ENCODE results near the gene RNU1-3. TPM values are rescaled to one million over a fixed set of nuclear protein-coding genes. Genes with fewer than 3 reads are reported as not detected.
"Not testable (repeated sequence)": the region's sequence is repeated elsewhere in the genome, so short reads cannot be mapped to it uniquely, and the experiment has no call there.

The RNU1-3 gene
- total RNA-seq, 1 experiment from 2014 or later, result 1,866 TPM

- CTCF ChIA-PET; intact Hi-C loops (cut with micrococcal nuclease; ENCODE audit: unreplicated experiment); H3K4me3 ChIP-seq (ENCODE audit: low read depth, low read length, poor library complexity, severe bottlenecking); H3K27ac ChIP-seq (ENCODE audit: low read depth, low read length, poor library complexity, severe bottlenecking); POLR2A ChIA-PET (ENCODE audit: low non-redundant PET); H3K36me3 ChIP-seq (ENCODE audit: insufficient read depth, low read length, poor library complexity, severe bottlenecking); H3K27me3 ChIP-seq (replicated peaks; ENCODE audit: insufficient read depth, low read depth, low read length, poor library complexity); BruUV-seq (replicated peaks); DNase-seq (ENCODE audit: low spot score); H3K9me3 ChIP-seq (ENCODE audit: low read depth, low read length, poor library complexity, severe bottlenecking): not testable (repeated sequence)
- peaks cover 12% of the 10 kb centered on the region for H3K4me1 ChIP-seq (ENCODE audit: insufficient read depth, low read length, poor library complexity, severe bottlenecking)
These were observed 19.3 kb downstream of the RNU1-3 start for GRCh38 chr1:16647179-16648176.

GRCh38 chr1:16646716-16647115 lies 20.0 kb downstream of the RNU1-3 start:
- POLR2A ChIA-PET (ENCODE audit: low non-redundant PET); H3K9me3 ChIP-seq (ENCODE audit: low read depth, low read length, poor library complexity, severe bottlenecking); CTCF ChIA-PET; BruUV-seq (replicated peaks); intact Hi-C loops (cut with micrococcal nuclease; ENCODE audit: unreplicated experiment); H3K36me3 ChIP-seq (ENCODE audit: insufficient read depth, low read length, poor library complexity, severe bottlenecking); H3K27me3 ChIP-seq (replicated peaks; ENCODE audit: insufficient read depth, low read depth, low read length, poor library complexity); DNase-seq (ENCODE audit: low spot score); H3K4me3 ChIP-seq (ENCODE audit: low read depth, low read length, poor library complexity, severe bottlenecking); H3K27ac ChIP-seq (ENCODE audit: low read depth, low read length, poor library complexity, severe bottlenecking): not testable (repeated sequence)
- H3K4me1 ChIP-seq (ENCODE audit: insufficient read depth, low read length, poor library complexity, severe bottlenecking), result peaks cover 12% of the 10 kb centered on the region

GRCh38 chr1:16646061-16646664 lies 20.6 kb downstream of the RNU1-3 start:
- H3K4me1 ChIP-seq (ENCODE audit: insufficient read depth, low read length, poor library complexity, severe bottlenecking), result peaks cover 12% of the 10 kb centered on the region
- H3K27me3 ChIP-seq (replicated peaks; ENCODE audit: insufficient read depth, low read depth, low read length, poor library complexity); BruUV-seq (replicated peaks); intact Hi-C loops (cut with micrococcal nuclease; ENCODE audit: unreplicated experiment); POLR2A ChIA-PET (ENCODE audit: low non-redundant PET); H3K4me3 ChIP-seq (ENCODE audit: low read depth, low read length, poor library complexity, severe bottlenecking); CTCF ChIA-PET; H3K9me3 ChIP-seq (ENCODE audit: low read depth, low read length, poor library complexity, severe bottlenecking); H3K27ac ChIP-seq (ENCODE audit: low read depth, low read length, poor library complexity, severe bottlenecking); H3K36me3 ChIP-seq (ENCODE audit: insufficient read depth, low read length, poor library complexity, severe bottlenecking); DNase-seq (ENCODE audit: low spot score): not testable (repeated sequence)

- H3K4me3 ChIP-seq (ENCODE audit: low read depth, low read length, poor library complexity, severe bottlenecking), result peak overlapping the region; percentile 54
- DNase-seq (ENCODE audit: low spot score); H3K36me3 ChIP-seq (ENCODE audit: insufficient read depth, low read length, poor library complexity, severe bottlenecking); BruUV-seq (replicated peaks); CTCF ChIA-PET; H3K27me3 ChIP-seq (replicated peaks; ENCODE audit: insufficient read depth, low read depth, low read length, poor library complexity); H3K9me3 ChIP-seq (ENCODE audit: low read depth, low read length, poor library complexity, severe bottlenecking); intact Hi-C loops (cut with micrococcal nuclease; ENCODE audit: unreplicated experiment); POLR2A ChIA-PET (ENCODE audit: low non-redundant PET): not testable (repeated sequence)
- H3K4me1 ChIP-seq (ENCODE audit: insufficient read depth, low read length, poor library complexity, severe bottlenecking), result peaks cover 12% of the 10 kb centered on the region
- H3K27ac ChIP-seq (ENCODE audit: low read depth, low read length, poor library complexity, severe bottlenecking), result peak overlapping the region; percentile 74
These were observed 21.3 kb downstream of the RNU1-3 start for GRCh38 chr1:16645271-16646060.
